Fibroblast of lung (primary cell): Measurements from ENCODE around the gene SUPT20HL1. TPM values are rescaled to one million over a fixed set of nuclear protein-coding genes. Genes with fewer than 3 reads are reported as not detected.
A peak's percentile ranks its signal among the peaks of the same experiment; 100 is the strongest.

Source experiments
- DNase-seq, 2 donors: peaks; one replicate each; pipeline versions ENCODE4 v3.0.0 to v3.0.0-alpha.2; 2010; ENCODE audit warnings: low read depth in 2 of 2
- H2AFZ ChIP-seq: 2 replicates; pipeline ENCODE4 v1.5.1; 2012; ENCODE audit warnings: low read length, control low read depth, inconsistent platforms
- H3K27ac ChIP-seq: 2 replicates; pipeline ENCODE4 v1.5.1; 2011; ENCODE audit warnings: low read length, control low read depth; ENCODE audit not compliant: insufficient read depth
- H3K27me3 ChIP-seq: 2 replicates; pipeline ENCODE4 v1.5.1; 2011; ENCODE audit warnings: mild to moderate bottlenecking, low read length; ENCODE audit not compliant: control insufficient read depth, insufficient read depth
- H3K36me3 ChIP-seq: 2 replicates; pipeline ENCODE4 v1.5.1; 2011; ENCODE audit warnings: low read length; ENCODE audit not compliant: control insufficient read depth, insufficient read depth
- H3K4me1 ChIP-seq: 2 replicates; pipeline ENCODE4 v1.5.1; 2011; ENCODE audit warnings: low read length; ENCODE audit not compliant: control insufficient read depth, insufficient read depth; ENCODE audit errors: extremely low read depth
- H3K4me2 ChIP-seq: 2 replicates; pipeline ENCODE4 v1.5.1; 2011; ENCODE audit warnings: low read length, control low read depth; ENCODE audit not compliant: insufficient read depth; ENCODE audit errors: extremely low read depth
- H3K4me3 ChIP-seq, 4 experiments: fragments of 200-600 bp in 1 of 4; sonication (generic) in 1 of 4; replicated peaks in 1 of 4; 2 replicates each; pipeline ENCODE4 v1.5.1; 2011 to 2016; ENCODE audit warnings: low read length in 4 of 4, low read depth in 3 of 4, mild to moderate bottlenecking in 3 of 4, control low read depth in 2 of 4, inconsistent platforms in 1 of 4, mixed read lengths in 1 of 4; ENCODE audit not compliant: insufficient read depth in 1 of 4; ENCODE audit errors: control extremely low read depth in 1 of 4
- H3K79me2 ChIP-seq: 2 replicates; pipeline ENCODE4 v1.5.1; 2012; ENCODE audit warnings: mild to moderate bottlenecking, low read length, inconsistent platforms; ENCODE audit not compliant: control insufficient read depth, insufficient read depth
- H3K9ac ChIP-seq: 2 replicates; pipeline ENCODE4 v1.5.1; 2011; ENCODE audit warnings: mild to moderate bottlenecking, low read length, control low read depth; ENCODE audit not compliant: insufficient read depth
- H3K9me3 ChIP-seq: 2 replicates; pipeline ENCODE4 v1.5.1; 2012; ENCODE audit warnings: low read depth, low read length; ENCODE audit not compliant: control insufficient read depth, insufficient read depth
- H4K20me1 ChIP-seq: 2 replicates; pipeline ENCODE4 v1.5.1; 2011; ENCODE audit warnings: low read length; ENCODE audit not compliant: control insufficient read depth, insufficient read depth; ENCODE audit errors: extremely low read depth
- EZH2 ChIP-seq: IDR thresholded peaks from 2 replicates; pipeline ENCODE4 v1.5.1; 2012; ENCODE audit warnings: low read length, control low read depth, mild to moderate bottlenecking; ENCODE audit errors: missing control alignments
- polyA plus RNA-seq, 2 donors: library from polyadenylated mRNA; depleted of rRNA in 1 of 2; stranded (reverse) in 1 of 2; unstranded in 1 of 2; fragments of >200 nt; gene quantifications; 2 replicates each; pipeline ENCODE4 v1.2.1, GENCODE V29; 2011 to 2012; ENCODE audit warnings: missing spikeins in 1 of 2
- total RNA-seq: library from RNA; depleted of rRNA; stranded (reverse); fragments of >200 nt; gene quantifications from 2 replicates; pipeline ENCODE4 v1.2.1, GENCODE V29; 2014
- TF ChIP-seq, protein P1 (sequence below), 2 donors: IDR thresholded peaks in 1 of 2; conservative IDR thresholded peaks in 1 of 2; 1 replicate in 1 of 2; 2 replicates in 1 of 2; pipeline ENCODE4 v1.5.1; 2011 to 2012; ENCODE audit warnings: low read length in 2 of 2, control low read depth in 1 of 2, inconsistent platforms in 1 of 2, low read depth in 1 of 2, mild to moderate bottlenecking in 1 of 2

The SUPT20HL1 gene
- total and polyA plus RNA-seq, 2 donors (not counting 1 experiment from before 2014, with no cell fraction given): not detected

DNA sequence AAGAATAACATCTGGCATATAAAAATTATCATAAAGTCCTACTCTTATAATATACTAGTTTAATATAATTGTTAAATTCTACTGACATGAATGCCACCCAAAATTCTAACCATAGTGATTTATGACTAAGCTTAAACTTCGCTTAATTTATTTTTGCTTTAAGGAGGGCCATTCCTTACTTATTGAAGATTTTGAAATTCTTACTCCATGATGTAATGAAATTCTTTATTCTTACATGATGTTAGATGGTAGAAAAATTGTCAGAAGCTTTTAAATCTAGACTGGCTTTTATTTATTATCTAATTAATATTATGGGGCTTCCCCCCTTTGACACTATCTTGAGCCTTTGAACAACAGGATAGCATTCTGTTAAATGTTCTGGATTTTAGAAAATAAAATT lies 27.1 kb upstream of the SUPT20HL1 start:
- Histone ChIP-seq H3K4me1 (no peaks in the 10 kb centered on the region), H3K4me3 (no peak overlapping the region), H3K27ac (no peak overlapping the region), H3K9ac (no peak overlapping the region), H3K4me2 (no peak overlapping the region), H3K9me3 (no peaks in the 10 kb centered on the region), H3K79me2 (no peaks in the 10 kb centered on the region), H3K36me3 (no peaks in the 10 kb centered on the region), H2AFZ (no peak overlapping the region), H3K27me3 (no peaks in the 10 kb centered on the region), H4K20me1 (no peaks in the 10 kb centered on the region)
- peak in 1 of 2 donors; percentile 24 for DNase-seq
- TF ChIP-seq, protein P1, sequence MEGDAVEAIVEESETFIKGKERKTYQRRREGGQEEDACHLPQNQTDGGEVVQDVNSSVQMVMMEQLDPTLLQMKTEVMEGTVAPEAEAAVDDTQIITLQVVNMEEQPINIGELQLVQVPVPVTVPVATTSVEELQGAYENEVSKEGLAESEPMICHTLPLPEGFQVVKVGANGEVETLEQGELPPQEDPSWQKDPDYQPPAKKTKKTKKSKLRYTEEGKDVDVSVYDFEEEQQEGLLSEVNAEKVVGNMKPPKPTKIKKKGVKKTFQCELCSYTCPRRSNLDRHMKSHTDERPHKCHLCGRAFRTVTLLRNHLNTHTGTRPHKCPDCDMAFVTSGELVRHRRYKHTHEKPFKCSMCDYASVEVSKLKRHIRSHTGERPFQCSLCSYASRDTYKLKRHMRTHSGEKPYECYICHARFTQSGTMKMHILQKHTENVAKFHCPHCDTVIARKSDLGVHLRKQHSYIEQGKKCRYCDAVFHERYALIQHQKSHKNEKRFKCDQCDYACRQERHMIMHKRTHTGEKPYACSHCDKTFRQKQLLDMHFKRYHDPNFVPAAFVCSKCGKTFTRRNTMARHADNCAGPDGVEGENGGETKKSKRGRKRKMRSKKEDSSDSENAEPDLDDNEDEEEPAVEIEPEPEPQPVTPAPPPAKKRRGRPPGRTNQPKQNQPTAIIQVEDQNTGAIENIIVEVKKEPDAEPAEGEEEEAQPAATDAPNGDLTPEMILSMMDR (conservative IDR thresholded peaks at IDR 0.05 in 1 of 2, IDR thresholded peaks at IDR 0.05 in 1 of 2; ENCODE audit: low read depth in 1 of 2, low read length in 2 of 2): no peak
- no peak for TF ChIP-seq EZH2

- Histone ChIP-seq H2AFZ (no peak overlapping the region), H3K4me3 (no peak overlapping the region), H3K27me3 (no peaks in the 10 kb centered on the region), H3K4me1 (no peaks in the 10 kb centered on the region), H3K27ac (no peak overlapping the region), H3K79me2 (no peaks in the 10 kb centered on the region), H4K20me1 (no peaks in the 10 kb centered on the region), H3K4me2 (no peak overlapping the region), H3K9me3 (no peaks in the 10 kb centered on the region), H3K9ac (no peak overlapping the region), H3K36me3 (no peaks in the 10 kb centered on the region)
- peak in 1 of 2 donors; percentile 74 for DNase-seq
- no peak for TF ChIP-seq EZH2
- TF ChIP-seq, protein P1 (conservative IDR thresholded peaks at IDR 0.05 in 1 of 2, IDR thresholded peaks at IDR 0.05 in 1 of 2; ENCODE audit: low read depth in 1 of 2, low read length in 2 of 2): no peak
Observed at GRCh38 chrX:24334461-24334860, 26.0 kb upstream of the SUPT20HL1 start.

DNA sequence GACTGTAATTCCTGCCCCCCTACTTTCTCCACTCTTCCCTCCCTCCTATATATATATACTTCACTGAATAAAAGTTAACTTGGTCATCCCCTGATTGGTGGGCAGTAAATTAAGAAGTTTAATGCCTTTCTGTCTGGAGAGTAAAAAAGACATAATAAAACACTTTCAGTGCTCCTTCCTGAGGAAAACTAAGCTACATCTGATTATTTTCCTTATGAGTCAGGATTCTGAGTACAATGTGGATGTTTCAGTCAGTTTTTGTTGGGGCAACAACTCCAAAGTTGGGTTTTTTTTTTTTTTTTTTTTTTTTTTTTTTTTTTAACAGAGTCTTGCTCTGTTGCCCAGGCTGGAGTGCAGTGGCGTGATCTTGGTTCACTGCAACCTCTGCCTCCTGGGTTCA lies 24.6 kb upstream of the SUPT20HL1 start:
- Histone ChIP-seq H3K4me2 (no peak overlapping the region), H2AFZ (no peak overlapping the region), H3K4me3 (no peak overlapping the region), H3K9me3 (no peaks in the 10 kb centered on the region), H3K27ac (no peak overlapping the region), H3K79me2 (no peaks in the 10 kb centered on the region), H3K36me3 (no peaks in the 10 kb centered on the region), H3K4me1 (no peaks in the 10 kb centered on the region), H3K27me3 (no peaks in the 10 kb centered on the region), H3K9ac (no peak overlapping the region), H4K20me1 (no peaks in the 10 kb centered on the region)
- no peak for TF ChIP-seq EZH2
- TF ChIP-seq, protein P1 (conservative IDR thresholded peaks at IDR 0.05 in 1 of 2, IDR thresholded peaks at IDR 0.05 in 1 of 2; ENCODE audit: low read depth in 1 of 2, low read length in 2 of 2): no peak
- peak in 1 of 2 donors; percentile 23 for DNase-seq
